ENCODE measurements around the gene HIGD2A.

DNA sequence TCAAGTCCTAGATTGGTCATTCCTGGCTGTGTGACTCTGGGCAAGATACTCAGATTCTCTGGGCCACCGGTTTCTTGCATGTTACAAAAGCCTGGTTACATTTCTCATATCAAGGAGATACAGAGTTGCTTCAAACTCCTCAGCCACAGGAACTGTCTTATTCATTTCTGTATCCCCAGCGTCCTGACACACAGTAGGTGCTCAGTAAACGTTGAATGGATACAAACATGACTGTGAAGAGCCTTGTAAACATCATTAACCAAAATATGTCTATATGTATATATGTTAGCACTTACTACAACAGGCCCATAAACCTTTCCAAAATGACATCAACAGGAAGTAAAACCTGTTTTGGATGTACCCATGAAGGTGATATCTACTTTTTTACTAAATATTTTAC is 26.2 kb downstream of the HIGD2A start:
- no peak for TF ChIP-seq POLR2AphosphoS5 (IDR thresholded peaks at IDR 0.05; ENCODE audit: borderline replicate concordance, low read depth, low read length)
- TF ChIP-seq EZH2 (IDR thresholded peaks at IDR 0.05) = no peak
- no peak for TF ChIP-seq FOXP2 (optimal IDR thresholded peaks at IDR 0.05; ENCODE audit: control extremely low read depth, extremely low read length, insufficient read depth)
